ENCODE data around the gene RPL7L1.
"Not testable (repeated sequence)": the region's sequence is repeated elsewhere in the genome, so short reads cannot be mapped to it uniquely, and the experiment has no call there.

Gene RPL7L1

GRCh38 chr6:42894041-42894828, 14.8 kb downstream of the RPL7L1 start:
- not testable (repeated sequence) for DNase-seq

- no peak for DNase-seq
Observed at GRCh38 chr6:42896178-42896719, 16.8 kb downstream of the RPL7L1 start.

DNA sequence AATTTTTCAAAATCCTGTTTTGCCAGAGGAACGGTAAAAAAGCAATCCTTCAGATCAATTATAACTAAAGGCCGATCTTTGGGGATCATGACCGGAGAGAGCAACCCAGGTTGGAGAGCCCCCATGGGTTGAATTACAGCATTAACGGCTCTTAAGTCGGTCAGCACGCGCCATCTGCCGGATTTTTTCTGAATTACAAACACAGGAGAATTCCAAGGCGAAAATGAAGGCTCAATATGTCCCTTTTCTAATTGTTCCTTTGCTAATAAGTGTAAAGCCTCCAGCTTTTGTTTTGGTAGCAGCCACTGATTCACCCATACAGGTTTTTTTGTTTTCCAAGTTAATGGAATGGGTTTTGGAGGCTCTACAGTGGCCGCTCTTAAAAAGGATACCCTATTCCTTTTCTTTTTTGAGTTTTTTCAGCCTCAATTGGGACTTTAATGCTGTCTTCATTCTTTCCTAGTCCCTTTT, 19.5 kb downstream of the RPL7L1 start:
- peak; percentile 54 for DNase-seq

DNA sequence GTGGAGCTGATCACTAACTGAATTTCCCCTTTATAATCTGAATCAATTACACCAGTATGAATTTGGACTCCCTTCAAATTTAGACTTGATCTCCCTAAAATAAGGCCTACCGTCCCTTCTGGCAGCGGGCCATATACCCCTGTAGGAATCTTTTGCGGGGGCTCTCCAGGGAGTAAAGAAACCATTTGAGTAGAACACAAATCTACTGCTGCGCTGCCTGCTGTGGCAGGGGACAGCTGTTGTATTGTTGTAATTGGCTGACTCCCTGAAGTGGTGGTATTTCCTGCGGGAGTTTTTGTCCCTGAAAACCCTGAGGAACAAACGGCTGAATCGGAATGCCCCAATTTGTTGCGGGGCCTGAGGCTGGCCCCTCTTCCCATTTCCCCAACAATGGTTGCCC, 20.5 kb downstream of the RPL7L1 start:
- no peak for DNase-seq

DNA sequence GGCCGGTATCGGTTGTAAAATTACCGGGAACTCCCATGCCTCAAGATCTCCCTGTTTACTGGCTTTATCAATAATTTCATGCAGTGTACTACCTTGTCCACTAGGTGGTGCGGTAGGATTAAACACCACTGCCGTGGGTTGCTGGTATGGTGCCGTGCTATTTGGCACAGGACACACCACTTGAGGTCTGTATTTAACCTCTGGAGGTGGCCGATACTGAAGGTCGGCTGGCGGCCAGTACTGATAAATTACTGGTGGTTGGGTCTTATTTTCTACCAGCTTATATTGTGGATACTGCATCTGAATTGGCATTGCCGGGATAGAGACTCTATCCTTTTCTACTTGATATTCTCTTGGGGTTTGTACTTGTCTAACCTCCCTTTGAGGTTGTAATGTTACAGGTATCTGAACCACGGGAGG, 22.1 kb downstream of the RPL7L1 start:
- DNase-seq: peak; percentile 62

- DNase-seq: not testable (repeated sequence)
Observed at GRCh38 chr6:42902429-42903263, 23.2 kb downstream of the RPL7L1 start.

DNA sequence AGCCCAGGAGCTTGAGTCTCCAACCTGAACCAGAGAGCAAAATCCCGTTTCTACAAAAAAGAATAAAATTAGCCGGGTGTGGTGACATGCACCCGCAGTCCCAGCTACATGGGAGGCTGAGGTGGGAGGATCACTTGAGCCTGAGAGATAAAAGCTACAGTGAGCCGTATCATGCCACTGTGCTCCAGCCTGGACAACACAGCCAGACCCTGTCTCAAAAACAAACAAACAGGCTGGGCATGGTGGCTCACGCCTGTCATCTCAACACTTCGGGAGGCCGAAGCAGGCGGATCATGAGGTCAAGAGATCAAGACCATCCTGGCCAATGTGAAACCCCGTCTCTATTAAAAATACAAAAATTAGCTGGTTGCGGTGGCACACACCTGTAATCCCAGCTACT, 25.1 kb downstream of the RPL7L1 start:
- DNase-seq: no peak

DNA sequence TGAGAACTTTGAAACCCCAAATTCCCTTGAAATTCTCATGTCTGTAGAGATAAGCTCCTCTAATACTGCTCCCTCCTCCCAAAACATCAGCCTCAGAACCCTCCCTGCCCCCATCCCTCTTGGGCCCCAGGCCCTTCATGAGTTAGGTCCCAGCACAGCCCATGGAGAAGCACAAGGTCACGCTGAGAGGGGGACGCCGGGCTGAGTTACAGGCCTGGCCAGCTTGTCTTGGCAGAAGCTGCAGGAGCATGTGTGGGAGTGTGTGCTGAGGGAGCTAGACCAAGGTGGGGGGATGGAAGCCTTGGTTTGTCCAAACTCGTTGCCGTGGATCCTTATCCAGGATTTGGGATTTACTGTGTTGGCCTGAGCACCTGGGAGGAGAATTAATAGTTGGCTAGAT, 27.9 kb downstream of the RPL7L1 start:
- no peak for DNase-seq

- DNase-seq: no peak
Observed at GRCh38 chr6:42909835-42910234, 30.4 kb downstream of the RPL7L1 start.

DNA sequence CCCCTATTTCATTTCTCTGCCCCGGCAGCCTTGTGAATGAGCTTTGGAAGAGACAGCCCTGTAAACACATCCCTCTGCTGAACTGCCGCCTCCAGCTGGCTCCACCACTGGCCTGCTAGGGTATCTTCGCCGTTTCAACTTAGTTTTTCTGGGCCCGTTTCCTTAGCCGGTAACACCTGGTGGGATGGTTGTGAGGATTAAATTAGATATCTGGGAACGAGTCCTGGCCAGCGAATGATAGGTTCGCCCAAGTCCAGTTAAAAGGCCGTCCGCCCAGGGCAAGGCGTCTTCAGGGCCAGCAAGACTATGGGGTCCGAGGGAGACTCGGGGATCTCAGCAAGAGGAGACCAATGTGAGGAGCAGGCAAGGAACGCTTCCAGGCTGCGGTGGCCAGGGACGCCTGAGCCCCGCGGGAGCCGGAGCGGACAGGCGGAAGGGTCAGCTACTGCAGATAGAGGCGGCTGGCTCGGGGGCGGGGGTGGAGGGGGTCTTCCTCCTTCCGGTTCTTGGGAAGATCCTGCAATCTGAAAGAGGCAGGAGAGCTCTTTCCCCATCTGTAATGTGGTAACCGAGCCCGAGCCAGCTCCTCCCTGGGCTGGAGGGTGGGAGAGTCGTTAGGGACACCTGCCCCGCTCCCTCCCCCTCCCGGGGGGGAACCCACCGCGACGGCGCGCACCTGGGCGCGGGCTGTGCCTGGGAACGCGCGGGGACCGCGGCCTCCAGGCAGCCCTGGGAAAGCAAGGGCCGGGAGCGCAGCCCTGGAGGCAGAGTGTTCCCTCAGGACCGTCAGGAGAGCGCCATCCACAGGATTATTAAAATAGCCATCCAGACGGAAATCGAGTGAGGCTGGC, 32.0 kb downstream of the RPL7L1 start:
- DNase-seq: no peak

GRCh38 chr6:42914546-42914945, 35.1 kb downstream of the RPL7L1 start:
- DNase-seq: no peak

DNA sequence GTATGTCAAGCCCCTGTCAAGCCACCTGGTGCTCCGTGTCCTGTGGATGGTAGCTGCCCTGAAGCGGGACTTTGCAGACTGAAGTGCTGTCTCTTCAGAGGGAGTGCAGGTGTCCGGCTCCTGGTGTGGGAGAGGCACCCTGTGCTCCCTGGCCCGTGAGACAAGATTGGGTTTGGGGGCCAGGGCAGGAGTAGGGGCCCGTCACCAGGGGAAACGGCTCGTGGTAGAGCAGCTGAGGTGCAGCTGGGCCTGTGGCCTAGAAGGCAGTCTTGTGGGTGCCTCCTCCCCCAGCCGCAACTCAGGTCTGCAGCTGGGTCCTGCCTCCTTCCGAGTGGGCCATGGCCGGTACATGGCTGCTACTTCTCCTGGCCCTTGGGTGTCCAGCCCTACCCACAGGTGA, 36.3 kb downstream of the RPL7L1 start, which contains the start of gene PTCRA:
TSS of gene PTCRA (plus strand) at position 322 of the 400 bp plus-strand sequence. CDS start at position 339, 17 bp downstream.
- DNase-seq: no peak

GRCh38 chr6:42916288-42916687, 36.9 kb downstream of the RPL7L1 start:
- DNase-seq: no peak

DNA sequence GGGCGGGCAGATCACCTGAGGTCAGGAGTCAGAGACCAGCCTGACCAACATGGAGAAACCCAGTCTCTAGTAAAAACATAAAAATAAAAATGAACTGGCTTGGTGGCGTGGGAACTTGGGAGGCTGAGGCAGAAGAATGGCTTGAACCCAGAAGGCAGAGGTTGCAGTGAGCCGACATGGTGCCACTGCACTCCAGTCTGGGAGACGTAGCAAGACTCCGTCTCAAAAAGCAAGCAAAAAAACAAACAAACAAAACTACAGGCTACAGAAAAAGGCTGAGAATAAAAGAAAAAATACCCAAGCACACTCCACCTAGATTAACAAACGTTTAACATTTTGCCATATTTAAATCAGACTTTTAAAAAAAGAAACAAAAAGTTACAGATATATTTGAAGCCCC, 42.4 kb downstream of the RPL7L1 start:
- no peak for DNase-seq

GRCh38 chr6:42923666-42924065, 44.2 kb downstream of the RPL7L1 start:
- DNase-seq: no peak

DNA sequence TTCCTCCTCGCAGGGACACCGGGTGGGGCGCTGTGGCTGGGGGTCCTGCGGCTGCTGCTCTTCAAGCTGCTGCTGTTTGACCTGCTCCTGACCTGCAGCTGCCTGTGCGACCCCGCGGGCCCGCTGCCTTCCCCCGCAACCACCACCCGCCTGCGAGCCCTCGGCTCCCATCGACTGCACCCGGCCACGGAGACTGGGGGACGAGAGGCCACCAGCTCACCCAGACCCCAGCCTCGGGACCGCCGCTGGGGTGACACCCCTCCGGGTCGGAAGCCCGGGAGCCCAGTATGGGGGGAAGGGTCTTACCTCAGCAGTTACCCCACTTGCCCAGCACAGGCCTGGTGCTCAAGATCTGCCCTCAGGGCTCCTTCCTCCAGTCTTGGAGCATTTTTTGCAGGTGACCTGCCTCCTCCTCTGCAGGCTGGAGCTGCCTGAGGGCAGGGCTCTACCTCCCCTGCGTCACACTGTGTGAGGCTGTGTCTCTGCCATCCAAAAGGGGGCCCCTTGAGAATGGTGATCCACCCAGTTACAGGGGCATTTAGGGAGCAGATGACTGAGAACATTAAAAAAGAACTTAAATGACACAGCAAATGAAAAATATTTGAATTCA, 45.9 kb downstream of the RPL7L1 start:
- DNase-seq: no peak

- DNase-seq: peak; percentile 92
Observed at GRCh38 chr6:42928986-42929820, 49.8 kb downstream of the RPL7L1 start, which contains the start of gene CNPY3. TSS of gene CNPY3 (plus strand) at chr6:42929480. CDS start at chr6:42929571, 91 bp downstream.

- no peak for DNase-seq
Observed at GRCh38 chr6:42929821-42930360, 50.5 kb downstream of the RPL7L1 start.

DNA sequence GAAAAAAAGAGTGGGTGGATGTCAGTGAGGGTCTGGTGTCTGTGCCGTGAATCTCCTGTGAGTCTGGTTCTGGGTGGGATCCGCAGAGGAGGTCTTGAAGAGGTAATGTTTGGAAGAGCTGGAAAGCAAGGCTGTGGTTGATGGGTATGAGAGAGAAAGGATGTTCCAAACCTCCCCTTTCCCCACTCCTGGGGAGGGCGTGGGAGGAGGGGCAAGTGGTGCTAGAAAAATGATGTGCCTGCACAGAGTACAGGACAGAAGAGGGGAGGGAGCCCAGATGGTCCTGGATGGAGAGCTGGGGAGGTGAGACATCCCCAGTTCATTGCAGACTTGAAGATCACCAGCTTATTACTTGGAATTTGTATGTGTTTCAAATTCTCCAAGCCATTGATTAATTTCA, 53.0 kb downstream of the RPL7L1 start:
- no peak for DNase-seq

DNA sequence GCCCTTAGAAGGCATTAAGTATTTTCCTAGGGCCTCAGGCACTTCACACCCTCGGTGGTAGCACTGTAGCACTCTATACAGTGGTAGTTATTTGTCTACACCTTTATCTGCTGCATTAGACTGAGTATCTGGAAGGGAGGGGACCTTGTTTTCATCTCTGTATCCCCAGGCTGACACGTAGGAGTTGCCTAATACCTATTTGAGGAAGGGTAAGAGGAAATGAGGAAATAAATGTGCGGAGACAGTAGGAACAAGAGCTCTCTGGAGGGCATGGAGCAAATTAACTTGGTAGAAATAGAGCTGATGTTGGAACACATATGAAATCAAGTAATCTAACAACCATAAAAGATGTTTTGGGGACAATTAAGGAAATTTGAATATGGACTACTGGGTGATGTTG, 53.8 kb downstream of the RPL7L1 start:
- DNase-seq: no peak

GRCh38 chr6:42935322-42935721, 55.9 kb downstream of the RPL7L1 start:
- DNase-seq: no peak

Measured in activated T-cell treated with anti-CD3 and anti-CD28 coated beads, Interleukin-2, amount 50 U/mL, for 1 hour (primary cell).